Inferior parietal cortex (tissue), 1 donor: ENCODE measurements around the gene MUL1.
"Not testable (repeated sequence)": the region's sequence is repeated elsewhere in the genome, so short reads cannot be mapped to it uniquely, and the experiment has no call there.

Source experiments
- DNase-seq: peaks from one replicate; pipeline ENCODE4 v3.0.0-alpha.2; 2016; ENCODE audit errors: extremely low spot score

The MUL1 gene, protein sequence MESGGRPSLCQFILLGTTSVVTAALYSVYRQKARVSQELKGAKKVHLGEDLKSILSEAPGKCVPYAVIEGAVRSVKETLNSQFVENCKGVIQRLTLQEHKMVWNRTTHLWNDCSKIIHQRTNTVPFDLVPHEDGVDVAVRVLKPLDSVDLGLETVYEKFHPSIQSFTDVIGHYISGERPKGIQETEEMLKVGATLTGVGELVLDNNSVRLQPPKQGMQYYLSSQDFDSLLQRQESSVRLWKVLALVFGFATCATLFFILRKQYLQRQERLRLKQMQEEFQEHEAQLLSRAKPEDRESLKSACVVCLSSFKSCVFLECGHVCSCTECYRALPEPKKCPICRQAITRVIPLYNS

DNA sequence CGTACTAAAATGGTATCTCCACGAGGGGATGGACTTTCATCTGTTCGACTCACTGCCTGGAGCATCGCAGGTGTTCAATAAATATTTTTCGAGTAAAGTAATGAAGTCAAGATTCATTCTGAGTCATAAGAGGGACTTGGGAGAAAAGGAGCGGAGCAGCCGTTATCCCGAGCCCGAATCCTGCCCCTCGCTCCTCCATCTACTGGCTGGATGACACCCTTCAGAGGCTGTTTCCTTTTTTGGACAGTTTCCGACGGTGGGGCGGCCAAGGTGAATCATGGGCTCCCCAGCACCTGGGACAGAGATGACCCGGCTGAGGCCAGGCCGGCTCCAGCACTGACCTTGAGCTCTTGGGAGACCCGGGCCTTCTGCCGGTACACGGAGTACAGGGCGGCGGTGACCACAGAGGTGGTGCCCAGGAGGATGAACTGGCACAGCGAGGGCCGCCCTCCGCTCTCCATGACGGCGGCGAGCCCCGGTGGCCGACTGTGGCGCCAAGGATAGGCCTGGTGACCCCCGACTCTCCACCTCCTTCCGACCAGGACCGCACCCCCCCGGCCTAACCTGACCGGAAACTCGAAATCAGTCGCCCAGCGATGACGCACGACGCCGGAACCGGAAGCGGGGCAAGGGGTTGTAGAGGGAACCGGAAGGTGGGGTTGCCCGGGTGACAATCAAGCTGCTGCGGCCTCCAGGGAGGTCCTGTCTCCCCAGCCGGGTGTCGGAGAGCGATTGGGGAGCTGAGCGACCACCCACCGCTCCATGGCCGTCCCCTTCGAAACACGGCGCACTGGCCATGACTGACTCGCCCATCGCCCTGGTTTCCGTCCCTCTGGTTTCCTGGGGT lies at the start of gene MUL1:
Gene MUL1 (minus strand): TSS at position 588 of the 847 bp plus-strand sequence. CDS start 127 bp downstream, at position 461.
- DNase-seq, result peak; percentile 97

DNA sequence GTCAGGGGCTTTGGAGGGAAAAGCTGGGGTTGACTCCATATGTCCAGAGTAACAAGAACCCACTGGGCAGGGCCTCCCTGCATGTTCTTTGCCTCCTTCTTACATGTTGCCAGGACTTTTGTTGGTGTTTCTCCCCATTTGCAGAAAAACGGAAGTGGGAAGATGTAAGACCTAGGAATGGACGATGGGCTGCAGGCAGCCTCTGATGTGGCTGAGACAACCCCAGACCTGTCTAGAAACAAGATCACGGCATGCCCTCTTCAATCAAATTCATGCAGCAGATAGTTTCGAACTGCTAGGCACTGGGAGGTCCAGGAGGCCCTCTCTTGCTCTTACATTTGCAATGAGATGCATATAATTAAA lies 47.8 kb upstream of the MUL1 start:
- no peak for DNase-seq

DNA sequence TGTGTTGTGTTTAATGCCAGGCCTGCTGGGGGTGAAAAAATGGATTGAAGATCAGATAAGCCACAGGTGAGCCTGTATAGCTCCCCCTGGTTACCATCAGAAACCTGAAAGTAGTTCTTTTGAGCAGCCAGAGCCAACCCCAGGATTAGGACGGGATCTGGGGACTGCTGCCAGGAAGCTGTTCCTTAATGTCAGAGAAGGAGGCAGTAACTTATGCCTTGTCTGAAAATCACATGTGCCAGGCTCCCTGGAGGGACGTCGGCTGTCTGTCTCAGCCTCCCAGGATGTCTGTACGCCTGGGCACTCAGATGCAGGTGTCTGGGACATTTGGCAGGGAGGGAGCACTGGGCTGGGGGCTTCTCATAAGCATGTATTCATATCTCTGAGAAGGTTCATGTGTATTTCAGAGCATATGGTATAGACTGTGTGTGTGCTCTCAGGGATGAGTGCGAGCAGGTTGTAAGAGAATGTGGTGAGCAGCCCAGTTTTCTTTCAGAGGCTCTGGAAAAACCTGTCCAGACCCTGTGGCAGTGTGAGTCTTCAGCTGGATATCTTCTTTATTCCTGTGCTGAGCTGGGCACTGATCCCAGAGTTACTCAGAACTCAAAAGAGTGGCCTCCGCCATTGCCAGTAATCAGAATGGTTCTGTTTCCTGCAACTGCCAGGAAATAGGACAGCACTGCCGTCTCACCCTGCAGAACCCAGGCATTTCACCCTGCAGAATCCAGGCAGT lies 47.2 kb upstream of the MUL1 start:
- DNase-seq, result peak; percentile 41

DNA sequence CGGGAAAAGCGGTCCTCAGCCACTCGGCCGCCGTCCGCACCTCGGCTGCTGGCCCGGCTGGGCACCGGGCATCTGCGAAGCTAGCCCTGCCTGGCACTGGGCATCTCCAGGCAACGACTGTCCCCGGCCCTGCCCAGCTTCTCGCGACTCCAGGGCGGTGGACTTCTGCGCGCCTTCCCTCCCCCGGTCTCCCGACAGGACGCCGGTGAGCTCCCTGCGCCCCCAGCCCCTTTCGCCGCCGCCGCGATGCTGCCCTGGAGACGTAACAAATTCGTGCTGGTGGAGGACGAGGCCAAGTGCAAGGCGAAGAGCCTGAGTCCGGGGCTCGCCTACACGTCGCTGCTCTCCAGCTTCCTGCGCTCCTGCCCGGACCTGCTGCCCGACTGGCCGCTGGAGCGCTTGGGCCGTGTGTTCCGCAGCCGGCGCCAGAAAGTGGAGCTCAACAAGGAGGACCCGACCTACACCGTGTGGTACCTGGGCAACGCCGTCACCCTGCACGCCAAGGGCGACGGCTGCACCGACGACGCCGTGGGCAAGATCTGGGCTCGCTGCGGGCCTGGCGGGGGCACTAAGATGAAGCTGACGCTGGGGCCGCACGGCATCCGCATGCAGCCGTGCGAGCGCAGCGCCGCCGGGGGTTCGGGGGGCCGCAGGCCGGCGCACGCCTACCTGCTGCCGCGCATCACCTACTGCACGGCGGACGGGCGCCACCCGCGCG lies 44.9 kb upstream of the MUL1 start:
- no peak for DNase-seq

DNA sequence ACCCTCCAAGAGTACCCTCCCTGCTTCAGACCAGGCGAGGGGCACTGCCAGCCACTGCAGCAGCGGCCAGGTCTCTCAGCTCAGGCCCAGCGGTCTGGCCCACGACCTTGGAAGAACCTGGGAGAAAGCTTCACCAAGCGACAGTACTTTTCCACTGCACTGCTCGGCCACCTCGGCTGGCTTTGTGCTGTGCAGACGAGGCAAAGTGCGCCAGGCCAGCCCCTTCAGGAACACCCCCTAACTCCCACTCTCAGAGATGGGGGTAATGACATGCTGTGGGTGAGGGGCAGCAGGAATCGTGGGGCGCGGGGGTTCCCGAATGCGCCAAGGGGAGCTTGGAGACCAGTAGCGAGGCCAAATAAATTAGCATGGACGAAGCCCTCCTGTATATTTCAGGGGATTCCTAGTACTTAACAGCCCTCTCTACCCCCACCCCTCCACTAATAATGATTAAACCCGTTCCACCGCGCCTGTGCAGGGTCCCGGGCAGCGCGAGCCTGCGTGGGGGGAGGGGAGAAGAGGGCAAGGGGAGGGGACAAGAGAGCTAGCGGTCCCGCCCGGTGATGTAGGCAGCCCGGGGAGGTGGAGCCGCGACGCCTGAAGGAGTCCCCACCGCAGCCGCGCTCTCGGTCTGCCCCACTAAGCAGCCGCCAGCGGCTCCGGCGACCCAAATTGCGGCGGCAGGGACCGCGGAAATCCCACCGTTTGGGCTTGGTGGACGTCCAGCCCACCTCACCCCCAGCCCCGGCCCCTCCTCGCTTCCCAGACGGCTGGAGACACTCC lies 44.2 kb upstream of the MUL1 start, which contains the start of gene FAM43B:
Gene FAM43B (plus strand): TSS at position 629 of the 783 bp plus-strand sequence. CDS start 401 bp downstream, outside the sequence.
- no peak for DNase-seq

DNA sequence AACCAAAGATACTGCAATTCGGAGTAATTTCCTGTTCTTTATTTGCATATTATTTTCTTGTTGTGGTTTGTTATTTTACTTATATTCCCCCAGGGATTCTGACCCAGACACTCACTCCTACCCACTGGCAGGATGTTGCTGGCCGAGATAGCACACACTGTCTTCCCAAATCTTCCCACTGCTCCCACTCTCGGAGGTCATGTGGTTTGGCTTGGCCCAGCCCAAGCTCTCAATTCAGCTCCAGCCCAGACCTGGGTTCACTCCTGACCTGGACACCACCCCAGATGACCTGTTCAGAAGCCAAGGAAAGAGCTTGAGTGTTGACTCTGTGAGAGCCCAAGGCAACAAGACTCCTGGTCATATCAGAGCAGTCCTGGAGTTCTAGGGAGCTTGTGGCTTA lies 43.2 kb upstream of the MUL1 start:
- no peak for DNase-seq

DNA sequence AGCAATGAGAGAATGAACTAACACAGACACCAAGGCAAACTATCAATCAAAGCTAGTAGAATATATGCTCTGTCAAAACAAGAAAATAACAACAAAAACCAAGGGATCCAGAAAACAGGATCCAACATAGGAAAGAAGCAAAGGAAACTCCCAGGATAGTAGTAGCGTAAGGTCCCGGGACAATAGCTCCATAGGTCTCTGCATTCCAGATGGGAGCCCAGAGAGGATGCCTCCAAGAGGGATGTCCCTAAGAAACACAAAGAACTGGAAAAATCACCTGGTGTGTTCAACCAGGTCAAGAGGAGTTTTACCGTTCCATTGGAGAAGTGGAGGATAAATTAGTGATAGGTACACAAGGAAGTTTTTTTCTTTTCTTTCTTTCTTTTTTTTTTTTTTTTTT lies 38.7 kb upstream of the MUL1 start:
- DNase-seq, result no peak

DNA sequence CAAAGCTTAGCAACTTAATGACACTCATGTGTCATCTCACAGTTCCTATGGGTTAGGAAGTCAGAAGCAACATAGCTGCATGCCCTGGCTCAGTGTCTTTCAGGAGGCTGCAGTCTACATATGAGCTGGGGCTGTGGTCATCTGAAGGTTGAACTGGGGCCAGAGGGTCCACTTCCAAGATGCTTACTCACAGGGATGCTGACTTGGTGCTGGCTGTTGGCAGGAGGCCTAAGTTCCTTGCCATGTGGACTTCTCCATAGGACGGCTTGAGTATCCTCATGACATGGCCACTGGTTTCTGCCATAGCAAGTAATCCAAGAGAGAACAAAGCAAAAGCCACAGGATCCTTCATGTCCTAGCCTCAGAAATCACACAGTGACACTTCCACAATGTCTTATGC lies 32.3 kb upstream of the MUL1 start:
- no peak for DNase-seq

DNA sequence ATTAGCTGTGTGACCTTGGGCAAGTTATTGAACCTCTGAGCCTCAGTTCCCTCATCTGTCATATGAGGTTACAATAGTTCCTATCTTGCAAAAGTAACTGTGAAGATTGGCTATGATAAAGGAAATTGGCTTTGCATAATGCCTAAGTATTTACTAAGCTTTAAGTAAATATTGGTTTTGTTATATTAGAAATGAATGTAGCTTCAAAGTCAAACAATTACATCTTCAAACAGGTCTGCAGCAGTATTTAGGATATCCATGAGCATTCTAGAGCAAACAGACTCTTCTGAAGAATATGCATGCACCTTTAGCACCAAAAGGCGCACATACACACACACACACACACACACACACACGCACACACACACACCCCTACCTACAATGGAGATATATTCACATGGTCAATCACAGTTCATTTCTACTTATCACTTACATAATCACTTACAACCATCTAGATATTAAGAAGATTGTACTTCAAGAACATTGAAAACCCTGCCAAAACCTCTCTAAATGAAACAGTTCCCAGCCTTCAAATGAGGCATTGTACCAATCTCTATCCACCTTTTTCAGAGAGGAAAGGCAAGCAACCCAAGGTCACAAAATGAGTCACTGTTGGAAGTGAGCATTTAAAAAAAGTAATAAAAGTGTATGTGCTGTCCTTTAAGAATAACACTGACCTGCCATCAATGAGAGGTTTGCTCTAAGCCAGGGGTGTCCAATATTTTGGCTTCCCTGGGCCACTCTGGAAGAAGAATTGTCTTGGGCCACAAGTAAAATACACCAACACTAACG lies 31.0 kb upstream of the MUL1 start:
- DNase-seq, result no peak

DNA sequence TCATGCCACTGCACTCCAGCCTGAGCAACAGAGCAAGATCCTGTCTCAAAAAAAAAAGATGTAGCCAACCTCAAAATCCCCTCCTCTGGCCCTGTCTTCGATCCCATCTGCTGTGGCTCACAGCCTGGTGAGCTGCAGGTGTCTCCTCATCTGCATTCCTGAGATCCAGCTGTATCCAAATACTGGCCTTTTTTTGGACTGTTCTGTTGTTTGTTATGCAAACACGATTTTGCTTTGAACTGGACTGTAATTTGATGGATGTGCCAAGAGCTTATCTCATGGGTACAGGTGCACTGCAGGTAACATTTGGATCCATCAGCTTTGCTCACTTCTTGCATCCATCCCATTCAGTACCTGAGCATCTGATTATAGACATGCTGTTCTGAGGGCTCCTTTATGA lies 30.3 kb upstream of the MUL1 start:
- no peak for DNase-seq

DNA sequence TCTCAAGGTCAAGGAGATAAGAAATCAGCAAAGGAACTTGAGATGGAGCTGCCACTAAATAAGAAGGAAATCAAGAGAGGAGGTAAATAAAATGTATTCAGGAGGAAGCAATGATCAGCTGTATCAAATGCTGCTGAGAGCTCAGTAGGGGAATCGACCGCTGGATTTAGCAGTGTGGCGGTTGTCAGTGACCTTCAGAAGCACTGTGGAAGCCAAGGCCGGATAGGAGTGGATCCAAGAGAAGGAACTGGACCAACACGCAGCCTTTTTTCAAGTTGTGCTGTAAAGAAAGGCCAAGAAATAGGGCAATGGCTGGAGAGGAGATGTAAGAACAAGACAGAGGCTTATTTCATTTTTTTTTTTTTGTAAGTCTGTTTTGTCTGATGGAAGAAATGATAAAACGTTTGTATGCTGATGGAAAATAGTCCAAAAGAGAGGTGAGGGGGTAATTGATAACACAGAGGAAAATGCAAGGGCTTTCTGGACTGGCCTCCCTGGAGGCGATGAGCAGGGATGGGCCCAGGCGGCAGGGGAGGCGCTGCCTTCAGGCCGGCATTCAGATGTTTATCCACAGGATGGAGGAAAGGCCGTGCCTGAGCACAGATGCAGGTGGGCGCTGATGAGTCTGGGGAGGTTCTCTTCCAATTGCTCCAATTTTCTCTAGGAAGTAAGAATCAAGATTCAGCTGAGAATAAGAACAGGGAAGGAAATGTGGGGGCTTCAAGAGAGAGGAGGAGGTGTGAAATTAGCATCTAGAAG lies 26.9 kb upstream of the MUL1 start:
- no peak for DNase-seq

DNA sequence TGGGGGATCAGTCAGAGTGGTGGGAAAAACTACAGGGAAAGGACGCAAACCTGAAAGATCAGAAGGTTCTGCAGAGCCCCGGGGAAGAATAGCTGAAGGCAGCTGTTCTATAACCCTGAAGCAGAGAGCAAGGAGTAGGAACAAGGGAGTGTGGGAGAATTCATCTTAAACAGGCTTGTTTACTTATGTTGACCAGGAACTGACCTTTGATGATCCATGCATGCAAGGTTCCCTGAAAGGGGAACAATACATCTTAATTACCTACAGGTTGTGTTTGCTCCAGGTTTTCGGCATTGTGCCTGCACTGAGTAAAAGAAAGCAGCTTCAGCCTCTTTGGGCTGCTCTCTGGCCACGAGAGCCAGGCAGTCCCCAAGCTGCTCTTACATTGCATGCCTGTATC lies 25.7 kb upstream of the MUL1 start:
- DNase-seq, result no peak

DNA sequence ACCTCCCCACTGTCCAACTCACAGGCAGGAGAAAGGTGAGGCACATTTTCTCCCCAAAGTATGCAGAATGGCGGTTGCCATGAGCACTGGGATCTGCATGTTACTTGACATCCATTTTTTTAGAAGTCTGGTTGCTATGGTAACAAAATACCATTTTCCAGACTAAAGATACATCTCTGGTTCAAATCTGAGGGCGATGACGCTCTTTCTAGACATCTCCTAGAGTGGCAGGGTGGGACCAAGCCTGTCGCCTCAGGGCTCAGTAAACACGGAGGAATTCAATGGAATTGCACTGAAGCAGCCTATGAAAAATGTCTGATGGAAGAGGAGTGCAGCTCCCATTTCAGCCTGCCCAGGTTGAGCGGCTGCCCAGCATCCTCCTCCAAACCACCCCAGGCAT lies 22.9 kb upstream of the MUL1 start:
- DNase-seq, result peak; percentile 39

DNA sequence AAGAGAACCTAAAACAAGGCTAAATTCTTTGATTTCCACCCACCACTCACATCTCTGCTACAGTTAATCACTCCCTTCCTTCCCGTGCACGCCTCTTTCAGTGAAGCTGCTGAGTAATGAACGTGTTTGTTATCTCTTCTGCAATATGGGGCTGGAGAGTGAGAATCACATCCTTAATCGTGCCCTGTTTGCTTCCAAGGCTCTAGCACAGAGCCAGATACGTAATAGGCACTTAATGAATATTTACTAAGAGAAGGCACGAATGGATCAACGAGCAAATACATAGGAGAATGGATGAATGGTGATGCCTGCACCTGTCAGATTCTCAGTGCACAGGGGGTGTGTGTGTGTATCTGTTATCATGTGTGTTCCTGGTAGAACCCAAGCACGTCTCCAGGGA lies 22.4 kb upstream of the MUL1 start:
- no peak for DNase-seq

DNA sequence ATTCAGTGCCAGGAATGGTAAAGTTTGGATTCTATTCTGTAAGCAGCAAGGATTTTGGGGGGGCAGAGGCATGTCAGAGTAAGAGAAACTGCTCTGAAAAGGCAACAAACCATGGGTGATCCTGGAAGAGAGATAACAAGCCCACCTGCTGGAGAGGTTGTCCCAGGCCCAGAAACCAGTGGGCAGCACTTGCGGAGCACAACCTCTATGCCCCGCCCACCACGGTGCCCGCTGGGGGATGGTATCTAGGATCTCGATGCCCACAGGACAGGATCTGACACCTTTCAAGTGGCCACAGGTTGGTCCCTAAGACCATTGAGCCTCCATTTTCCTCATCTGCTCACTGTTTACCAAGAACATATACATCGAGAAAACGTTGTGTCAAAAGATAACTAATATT lies 20.3 kb upstream of the MUL1 start:
- no peak for DNase-seq

DNA sequence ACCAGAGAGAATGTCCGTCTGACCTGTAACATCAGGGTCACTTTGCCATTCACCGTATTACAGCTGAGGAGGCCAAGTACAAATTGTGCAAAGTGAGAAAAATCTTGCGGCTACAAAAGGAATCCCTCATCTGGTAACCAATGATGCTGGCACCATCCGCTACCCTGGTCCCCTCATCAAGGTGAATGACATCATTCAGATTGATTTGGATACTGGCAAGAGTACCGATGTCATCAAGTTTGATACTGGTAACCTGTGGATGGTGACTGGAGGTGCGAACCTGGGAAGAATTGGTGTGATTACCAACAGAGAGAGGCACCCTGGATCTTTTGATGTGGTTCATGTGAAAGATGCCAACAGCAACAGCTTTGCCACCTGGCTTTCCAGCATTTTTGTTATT lies 18.3 kb upstream of the MUL1 start:
- no peak for DNase-seq

DNA sequence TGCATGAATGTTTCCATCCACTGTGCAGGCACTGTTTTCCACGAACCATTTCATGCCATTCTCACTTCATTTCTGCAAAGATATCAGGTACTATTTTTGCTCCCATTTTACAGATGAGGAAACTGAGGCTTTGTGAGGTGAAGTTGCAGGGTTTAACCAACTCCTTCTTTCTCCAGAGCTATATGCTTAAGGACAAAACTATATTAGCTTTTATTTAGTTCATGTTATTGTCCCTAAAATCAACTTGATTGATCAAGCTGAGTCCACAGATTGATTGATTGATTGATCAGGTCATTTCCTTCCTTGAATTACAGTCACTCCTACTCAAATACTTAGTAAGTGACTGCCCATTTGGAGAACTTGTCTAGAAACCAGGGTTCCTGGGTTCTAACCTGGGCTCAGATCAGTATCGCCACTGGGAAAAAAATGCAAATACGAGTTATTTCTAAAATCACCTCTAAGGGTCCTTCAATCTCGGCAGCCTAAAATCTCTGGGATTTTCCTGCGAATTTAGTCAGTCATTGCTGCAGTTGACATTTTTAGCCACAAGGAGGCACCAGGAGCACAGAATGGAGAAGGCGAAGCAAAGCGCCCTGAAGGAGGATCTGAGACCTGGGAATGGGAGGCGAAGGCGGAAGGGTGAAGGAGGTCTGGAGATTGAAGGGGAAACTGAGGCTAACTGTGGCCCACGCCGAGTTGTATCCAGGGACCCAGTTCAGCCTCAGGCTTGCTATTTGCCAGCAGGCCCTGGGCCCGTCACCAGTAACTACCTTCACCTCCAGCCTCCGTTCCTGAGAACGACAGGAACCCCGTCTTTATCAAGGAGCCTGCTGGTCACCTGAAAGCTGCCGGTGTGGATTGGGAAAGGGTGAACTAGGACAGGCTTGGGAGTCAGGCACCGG lies 14.3 kb upstream of the MUL1 start:
- DNase-seq, result peak; percentile 91

DNA sequence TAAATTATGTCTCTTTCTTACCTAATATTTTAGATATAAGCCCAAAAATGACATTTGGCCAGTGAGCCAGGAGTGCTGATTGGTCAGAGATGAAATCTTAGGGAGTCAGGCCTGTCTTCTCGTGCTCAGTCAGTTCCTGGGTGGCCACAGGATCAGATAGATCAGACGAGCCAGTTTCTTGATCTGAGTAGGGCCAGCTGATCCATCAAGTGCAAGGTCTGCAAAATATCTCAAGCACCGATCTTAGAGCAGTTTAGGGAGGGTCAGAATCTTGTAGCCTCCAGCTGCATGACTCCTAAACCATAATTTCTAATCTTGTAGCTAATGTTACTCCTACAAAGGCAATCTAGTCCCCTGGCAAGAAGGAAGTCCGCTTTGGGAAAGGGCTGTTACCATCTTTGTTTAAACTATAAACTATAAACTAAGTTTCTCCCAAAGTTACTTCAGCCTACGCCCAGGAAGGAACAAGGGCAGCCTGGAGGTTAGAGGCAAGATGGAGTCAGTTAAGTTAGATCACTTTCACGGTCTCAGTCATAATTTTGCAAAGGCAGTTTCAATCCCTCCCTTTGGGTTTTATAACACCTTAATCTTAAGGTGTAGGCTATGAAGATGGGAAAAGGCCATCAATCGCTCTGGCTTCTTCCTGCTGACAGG lies 11.8 kb upstream of the MUL1 start:
- DNase-seq, result not testable (repeated sequence)
